SK-N-SH (cell line): ENCODE measurements around the gene GPSM3. TPM values are rescaled to one million over a fixed set of nuclear protein-coding genes. Genes with fewer than 3 reads are reported as not detected.

ENCODE experiments used
- CTCF ChIA-PET: fragments of 300-600, 350-600 bp; formaldehyde crosslinking; extraction: SDS; loops from one replicate; lab custom pipeline; 2021; lab: Yijun Ruan, JAX
- POLR2A ChIA-PET: fragments of 350-600 bp; sonication (Branson Sonifier 250); formaldehyde crosslinking; extraction: SDS; loops from one replicate; lab custom pipeline; 2020; ENCODE audit warnings: antibody characterized with exemption, inconsistent platforms; lab: Yijun Ruan, JAX
- DNase-seq: peaks from one replicate; pipeline ENCODE4 v3.0.0; 2012
- H2AFZ ChIP-seq: fragments of 200-600 bp; sonication (generic); 2 replicates; pipeline ENCODE4 v1.8.1; 2016; ENCODE audit warnings: antibody characterized with exemption, mild to moderate bottlenecking, low read depth
- H3F3A ChIP-seq: fragments of 200-600 bp; sonication (generic); replicated peaks from 2 replicates; pipeline ENCODE3; 2016; ENCODE audit warnings: antibody characterized with exemption, mild to moderate bottlenecking; ENCODE audit not compliant: insufficient read depth
- H3K27ac ChIP-seq, 2 experiments: fragments of 200-500 bp in 1 of 2; fragments of 200-600 bp in 1 of 2; sonication (Bioruptor generic) in 1 of 2; sonication (generic), shearing (Covaris generic) in 1 of 2; 2 replicates each; pipeline versions ENCODE4 v1.5.1 to v1.6.1; 2014 to 2016; ENCODE audit warnings: low read depth in 2 of 2, inconsistent platforms in 1 of 2, low read length in 1 of 2, mild to moderate bottlenecking in 1 of 2, mixed read lengths in 1 of 2
- H3K27me3 ChIP-seq: fragments of 200-600 bp; sonication (generic), shearing (Covaris generic); 2 replicates; pipeline ENCODE4 v1.6.1; 2016; ENCODE audit warnings: mixed run types; ENCODE audit not compliant: insufficient read depth
- H3K36me3 ChIP-seq, 2 experiments: fragments of 200-500 bp in 1 of 2; fragments of 200-600 bp in 1 of 2; sonication (Bioruptor generic) in 1 of 2; sonication (generic) in 1 of 2; replicated peaks in 1 of 2; 2 replicates each; pipeline versions ENCODE3 to v1.5.1; 2014 to 2016; ENCODE audit warnings: low read length in 1 of 2, mild to moderate bottlenecking in 1 of 2; ENCODE audit not compliant: insufficient read depth in 2 of 2, control insufficient read depth in 1 of 2
- H3K4me1 ChIP-seq, 2 experiments: fragments of 200-500 bp in 1 of 2; fragments of 200-600 bp in 1 of 2; sonication (Bioruptor generic) in 1 of 2; sonication (generic), shearing (Covaris generic) in 1 of 2; 2 replicates each; pipeline versions ENCODE4 v1.5.1 to v1.6.1; 2014 to 2016; ENCODE audit warnings: low read depth in 1 of 2, low read length in 1 of 2, mixed run types in 1 of 2; ENCODE audit not compliant: insufficient read depth in 2 of 2, control insufficient read depth in 1 of 2
- H3K4me2 ChIP-seq: fragments of 200-600 bp; sonication (generic), shearing (Covaris generic); 2 replicates; pipeline ENCODE4 v1.6.1; 2017; ENCODE audit warnings: mixed run types
- H3K4me3 ChIP-seq, 2 experiments: fragments of 200-500 bp in 1 of 2; fragments of 200-600 bp in 1 of 2; sonication (Bioruptor generic) in 1 of 2; sonication (generic), shearing (Covaris generic) in 1 of 2; 2 replicates each; pipeline versions ENCODE4 v1.5.1 to v1.8.1; 2014 to 2016; ENCODE audit warnings: low read depth in 2 of 2, inconsistent platforms in 1 of 2, low read length in 1 of 2, mild to moderate bottlenecking in 1 of 2, mixed read lengths in 1 of 2, moderate library complexity in 1 of 2
- H3K79me2 ChIP-seq: fragments of 200-600 bp; sonication (generic); 2 replicates; pipeline ENCODE4 v1.8.1; 2017; ENCODE audit warnings: mild to moderate bottlenecking; ENCODE audit not compliant: insufficient read depth
- H3K9ac ChIP-seq: fragments of 200-600 bp; sonication (generic); 2 replicates; pipeline ENCODE4 v1.6.1; 2017; ENCODE audit warnings: mixed run types
- H3K9me2 ChIP-seq: fragments of 200-600 bp; sonication (generic); 2 replicates; pipeline ENCODE4 v1.6.1; 2017; ENCODE audit warnings: mixed run types
- H3K9me3 ChIP-seq: fragments of 200-600 bp; sonication (generic); 2 replicates; pipeline ENCODE4 v1.6.1; 2017; ENCODE audit warnings: mixed run types, mild to moderate bottlenecking, moderate library complexity
- H4K20me1 ChIP-seq: fragments of 200-600 bp; sonication (generic); 2 replicates; pipeline ENCODE4 v1.6.1; 2017; ENCODE audit warnings: mild to moderate bottlenecking, mixed run types; ENCODE audit not compliant: insufficient read depth
- CTCF ChIP-seq: fragments of 200-600 bp; sonication (generic); IDR thresholded peaks from 2 replicates; pipeline ENCODE4 v1.6.1; 2017; ENCODE audit warnings: antibody characterized with exemption, mild to moderate bottlenecking, moderate library complexity
- ELF1 ChIP-seq: IDR thresholded peaks from 2 replicates; pipeline ENCODE4 v1.4.0; 2012
- EP300 ChIP-seq, 2 experiments: IDR thresholded peaks; 2 replicates each; pipeline versions ENCODE4 v1.4.0 to v1.6.1; 2012; ENCODE audit warnings: borderline replicate concordance in 1 of 2, low read depth in 1 of 2, low read length in 1 of 2
- EZH2phosphoT487 ChIP-seq: fragments of 200-600 bp; sonication (generic); IDR thresholded peaks from 2 replicates; pipeline ENCODE4 v1.6.1; 2017; ENCODE audit warnings: low read depth, mixed run types, mild to moderate bottlenecking, antibody characterized with exemption, moderate library complexity, borderline replicate concordance
- GABPA ChIP-seq: IDR thresholded peaks from 2 replicates; pipeline ENCODE4 v1.4.0; 2012; ENCODE audit warnings: low read depth, mild to moderate bottlenecking
- GATA2 ChIP-seq: sonication (generic); formaldehyde crosslinking; IDR thresholded peaks from 2 replicates; pipeline ENCODE4 v1.5.0; 2020; ENCODE audit warnings: mild to moderate bottlenecking, missing genetic modification reagents
- JUND ChIP-seq: IDR thresholded peaks from 2 replicates; pipeline ENCODE4 v1.4.0; 2012
- MAX ChIP-seq: IDR thresholded peaks from 2 replicates; pipeline ENCODE4 v1.4.0; 2012; ENCODE audit warnings: low read depth
- MEF2A ChIP-seq: IDR thresholded peaks from 2 replicates; pipeline ENCODE4 v1.4.0; 2012; ENCODE audit warnings: low read depth, borderline replicate concordance
- MXI1 ChIP-seq: IDR thresholded peaks from 2 replicates; pipeline ENCODE4 v1.6.1; 2012; ENCODE audit warnings: mild to moderate bottlenecking, low read depth, low read length, improper control_type of control experiment
- POLR2AphosphoS5 ChIP-seq: IDR thresholded peaks from 2 replicates; pipeline ENCODE4 v1.6.1; 2012; ENCODE audit warnings: low read depth, low read length
- REST ChIP-seq: IDR thresholded peaks from 2 replicates; pipeline ENCODE4 v1.6.1; 2012; ENCODE audit warnings: mild to moderate bottlenecking, low read depth, low read length, moderate library complexity
- RXRA ChIP-seq: IDR thresholded peaks from 2 replicates; pipeline ENCODE4 v1.4.0; 2012; ENCODE audit warnings: low read depth, mild to moderate bottlenecking, borderline replicate concordance
- TAF1 ChIP-seq: IDR thresholded peaks from 2 replicates; pipeline ENCODE4 v1.6.1; 2012; ENCODE audit warnings: low read depth, mild to moderate bottlenecking, low read length, moderate library complexity, borderline replicate concordance
- TCF12 ChIP-seq: IDR thresholded peaks from 2 replicates; pipeline ENCODE4 v1.4.0; 2012
- USF1 ChIP-seq: IDR thresholded peaks from 2 replicates; pipeline ENCODE4 v1.4.0; 2012; ENCODE audit warnings: low read depth, borderline replicate concordance
- WGBS: methylation state at CpG from one replicate; pipeline ENCODE4 v1.1.6; 2017; ENCODE audit warnings: low lambda C conversion rate; 5-methylcytosine and 5-hydroxymethylcytosine counted together
- polyA plus RNA-seq, 3 experiments: library from polyadenylated mRNA; depleted of rRNA; stranded (reverse); fragments of >200 nt; gene quantifications; 2 replicates each; pipeline ENCODE4 v1.2.3, GENCODE V29; 2012

Gene GPSM3
- polyA plus RNA-seq, 1 of the 3 experiments (the other 2 are of a cell fraction) = 1.5 TPM

- TF ChIP-seq EZH2phosphoT487 = no peak
- TF ChIP-seq REST = no peak
- TF ChIP-seq MAX = no peak
- TF ChIP-seq GABPA = no peak
Observed at GRCh38 chr6:32149932-32150870, 42.2 kb downstream of the GPSM3 start (continued).

GRCh38 chr6:32149092-32149755 lies 43.2 kb downstream of the GPSM3 start:
- Histone ChIP-seq H3K9ac (no peak overlapping the region), H3K4me3 (no peak overlapping the region), H3K4me1 (peaks cover 13 to 21% of the 10 kb centered on the region in 2 experiments; a peak in 3 of 4 replicates), H3K9me2 (no peaks in the 10 kb centered on the region), H3K27me3 (no peaks in the 10 kb centered on the region), H2AFZ (no peak overlapping the region), H3K79me2 (peaks cover 1% of the 10 kb centered on the region; the same call in 1 of the 2 replicates), H3F3A (peaks cover 4% of the 10 kb centered on the region), H3K27ac (no peak overlapping the region), H3K9me3 (no peaks in the 10 kb centered on the region), H3K4me2 (no peak overlapping the region), H3K36me3 (no peaks in the 10 kb centered on the region), H4K20me1 (no peaks in the 10 kb centered on the region)
- DNase-seq = no peak
- CTCF ChIA-PET = interaction anchor here (0.6 kb wide), 1 partner anchor 59 kb away, joined by 3 read pairs; no protein-coding TSS in a partner anchor
- POLR2A ChIA-PET = no interaction called here
- no peak for TF ChIP-seq MEF2A
- no peak for TF ChIP-seq POLR2AphosphoS5
- TF ChIP-seq MXI1 = no peak
- no peak for TF ChIP-seq RXRA
- no peak for TF ChIP-seq TCF12
- TF ChIP-seq ELF1 = no peak
- no peak for TF ChIP-seq GABPA
- TF ChIP-seq TAF1 = no peak
- TF ChIP-seq USF1 = no peak
- TF ChIP-seq REST = no peak
- no peak for TF ChIP-seq GATA2 (CRISPR knock-in tag)
- no peak for TF ChIP-seq EP300 (IDR thresholded peaks at IDR 0.05; ENCODE audit: borderline replicate concordance in 1 of 2, low read depth in 1 of 2, low read length in 1 of 2)
- TF ChIP-seq CTCF = no peak
- TF ChIP-seq EZH2phosphoT487 = no peak
- no peak for TF ChIP-seq JUND
- WGBS = 90% methylated on average over 41 of the region's 47 CpGs
